NT2/D1 (cell line): Measurements from ENCODE around the gene SYNPR.

Source experiments
- DNase-seq: peaks from one replicate; pipeline ENCODE4 v3.0.0-alpha.2; 2011; ENCODE audit warnings: low read depth, low spot score
- H3K27me3 ChIP-seq: 2 replicates; pipeline ENCODE4 v1.6.0; 2011; ENCODE audit warnings: mild to moderate bottlenecking; ENCODE audit not compliant: insufficient read length, insufficient read depth
- H3K36me3 ChIP-seq: 2 replicates; pipeline ENCODE4 v1.6.1; 2011; ENCODE audit warnings: mild to moderate bottlenecking, low read length, mixed read lengths; ENCODE audit not compliant: insufficient read depth, insufficient read length
- H3K4me1 ChIP-seq: 2 replicates; pipeline ENCODE4 v1.5.1; 2011; ENCODE audit not compliant: insufficient read depth, insufficient read length
- H3K4me3 ChIP-seq: 2 replicates; pipeline ENCODE4 v1.5.1; 2011; ENCODE audit warnings: low read depth; ENCODE audit not compliant: insufficient read length
- H3K9ac ChIP-seq: 2 replicates; pipeline ENCODE4 v1.6.0; 2011; ENCODE audit warnings: low read depth; ENCODE audit not compliant: insufficient read length
- H3K9me3 ChIP-seq: 2 replicates; pipeline ENCODE4 v1.5.1; 2011; ENCODE audit warnings: mild to moderate bottlenecking, low read length; ENCODE audit not compliant: insufficient read depth
- SUZ12 ChIP-seq: IDR thresholded peaks from 2 replicates; pipeline ENCODE4 v1.6.1; 2011; ENCODE audit not compliant: insufficient read length, insufficient read depth; ENCODE audit errors: extremely low read depth
- YY1 ChIP-seq: IDR thresholded peaks from 2 replicates; pipeline ENCODE4 v1.6.1; 2011; ENCODE audit not compliant: insufficient read length, insufficient read depth
- ZNF274 ChIP-seq: IDR thresholded peaks from 2 replicates; pipeline ENCODE4 v1.6.1; 2011; ENCODE audit warnings: mild to moderate bottlenecking, low read depth, low read length

SYNPR gene

DNA sequence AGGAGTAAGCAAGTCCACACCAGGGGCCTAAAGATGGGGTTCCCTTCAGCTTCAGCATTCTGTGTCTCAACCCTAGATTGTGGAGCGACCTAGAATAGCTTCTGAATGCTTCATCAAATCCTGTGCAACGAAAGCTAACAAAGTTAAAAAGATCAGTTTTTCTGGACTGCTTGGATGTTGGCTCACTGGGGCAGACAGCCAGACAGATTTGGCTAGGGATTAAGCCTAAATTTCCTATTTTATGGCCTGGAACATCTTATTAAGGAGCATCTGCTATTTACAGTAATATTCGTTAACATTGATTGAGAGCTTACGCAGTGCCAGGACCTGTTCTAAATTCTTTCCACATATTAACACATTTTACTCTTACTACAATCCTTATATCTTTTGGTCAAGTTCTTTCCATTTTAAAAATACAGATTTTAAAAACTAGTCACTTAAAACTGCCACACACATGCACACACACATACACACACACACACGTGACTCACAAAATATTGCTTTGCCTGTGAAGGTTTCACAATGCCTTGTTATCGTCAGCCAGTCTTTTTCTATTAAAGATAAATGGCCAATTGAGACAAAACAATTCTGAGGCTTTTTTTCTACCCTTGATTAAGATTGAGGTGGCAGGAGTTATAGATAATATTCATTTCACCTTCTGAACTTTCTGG, 201.0 kb downstream of the SYNPR start:
- DNase-seq = no peak
- TF ChIP-seq YY1 (no peak), ZNF274 (no peak), SUZ12 (no peak)
- no peaks in the 10 kb centered on the region for H3K9me3 ChIP-seq
- H3K27me3 ChIP-seq = no peaks in the 10 kb centered on the region
- no peak overlapping the region for H3K4me3 ChIP-seq
- no peaks in the 10 kb centered on the region for H3K36me3 ChIP-seq
- no peaks in the 10 kb centered on the region for H3K4me1 ChIP-seq
- H3K9ac ChIP-seq = no peak overlapping the region

GRCh38 chr3:63479661-63480035, 201.5 kb downstream of the SYNPR start:
- no peak for DNase-seq
- TF ChIP-seq SUZ12 (no peak), ZNF274 (no peak), YY1 (no peak)
- H3K9me3 ChIP-seq = no peaks in the 10 kb centered on the region
- H3K36me3 ChIP-seq = no peaks in the 10 kb centered on the region
- no peaks in the 10 kb centered on the region for H3K4me1 ChIP-seq
- H3K9ac ChIP-seq = no peak overlapping the region
- no peaks in the 10 kb centered on the region for H3K27me3 ChIP-seq
- no peak overlapping the region for H3K4me3 ChIP-seq

GRCh38 chr3:63481627-63482026, 203.5 kb downstream of the SYNPR start:
- TF ChIP-seq ZNF274 (no peak), SUZ12 (no peak), YY1 (no peak)
- Histone ChIP-seq H3K4me3 (no peak overlapping the region), H3K9ac (no peak overlapping the region), H3K36me3 (no peaks in the 10 kb centered on the region), H3K9me3 (no peaks in the 10 kb centered on the region), H3K4me1 (no peaks in the 10 kb centered on the region), H3K27me3 (no peaks in the 10 kb centered on the region)
- no peak for DNase-seq

DNA sequence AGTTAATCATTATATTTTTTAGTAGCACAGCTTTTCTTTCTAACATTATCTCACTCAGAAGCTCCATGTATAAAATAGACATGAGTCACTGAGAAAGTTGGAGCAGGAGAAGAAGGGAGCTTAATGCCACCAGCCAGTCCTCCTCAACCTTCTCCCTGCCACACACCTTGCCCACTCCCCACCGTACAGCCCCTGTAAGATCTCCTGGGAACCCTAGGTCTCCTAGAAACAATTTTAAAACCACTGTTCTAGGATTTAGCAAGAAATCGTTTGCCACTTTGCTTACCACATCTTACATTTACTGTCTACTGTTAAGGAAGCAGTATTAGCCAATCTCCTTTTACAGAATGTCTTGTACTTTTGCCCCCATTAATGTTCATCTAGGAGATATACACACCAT, 204.2 kb downstream of the SYNPR start:
- no peak for DNase-seq
- Histone ChIP-seq H3K9ac (no peak overlapping the region), H3K9me3 (no peaks in the 10 kb centered on the region), H3K4me3 (no peak overlapping the region), H3K4me1 (no peaks in the 10 kb centered on the region), H3K27me3 (no peaks in the 10 kb centered on the region), H3K36me3 (no peaks in the 10 kb centered on the region)
- TF ChIP-seq ZNF274 (no peak), SUZ12 (no peak), YY1 (no peak)

DNA sequence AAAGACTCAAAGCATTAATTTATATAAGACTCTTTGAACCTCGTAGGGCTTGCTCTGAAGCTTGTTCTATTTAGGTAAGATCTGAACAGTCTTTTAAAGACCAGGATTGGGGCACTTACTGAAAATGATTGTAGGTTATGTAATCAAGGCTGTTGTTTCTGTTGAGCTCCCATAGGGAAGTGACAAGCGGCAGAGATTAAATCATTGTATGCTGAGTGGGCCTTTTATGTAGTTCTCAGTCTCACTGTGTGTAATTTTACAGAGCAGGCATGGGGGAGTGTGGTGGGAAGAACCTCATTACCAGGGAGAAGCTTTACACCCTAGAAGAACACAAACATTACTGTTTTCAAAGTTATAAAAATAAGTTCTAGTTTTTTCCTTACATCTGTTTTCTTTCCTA, 214.4 kb downstream of the SYNPR start:
- DNase-seq = no peak

GRCh38 chr3:63493101-63493500, 215.0 kb downstream of the SYNPR start:
- Histone ChIP-seq H3K9me3 (no peaks in the 10 kb centered on the region), H3K9ac (no peak overlapping the region), H3K4me1 (no peaks in the 10 kb centered on the region), H3K36me3 (no peaks in the 10 kb centered on the region), H3K4me3 (no peak overlapping the region), H3K27me3 (no peaks in the 10 kb centered on the region)
- TF ChIP-seq YY1 (no peak), ZNF274 (no peak), SUZ12 (no peak)
- no peak for DNase-seq

More for the DNA sequence above, 214.4 kb downstream of the SYNPR start:
- Histone ChIP-seq H3K9ac (no peak overlapping the region), H3K4me3 (no peak overlapping the region), H3K36me3 (no peaks in the 10 kb centered on the region), H3K27me3 (no peaks in the 10 kb centered on the region), H3K4me1 (no peaks in the 10 kb centered on the region), H3K9me3 (no peaks in the 10 kb centered on the region)
- no peak for TF ChIP-seq SUZ12
- no peak for TF ChIP-seq ZNF274
- no peak for TF ChIP-seq YY1

DNA sequence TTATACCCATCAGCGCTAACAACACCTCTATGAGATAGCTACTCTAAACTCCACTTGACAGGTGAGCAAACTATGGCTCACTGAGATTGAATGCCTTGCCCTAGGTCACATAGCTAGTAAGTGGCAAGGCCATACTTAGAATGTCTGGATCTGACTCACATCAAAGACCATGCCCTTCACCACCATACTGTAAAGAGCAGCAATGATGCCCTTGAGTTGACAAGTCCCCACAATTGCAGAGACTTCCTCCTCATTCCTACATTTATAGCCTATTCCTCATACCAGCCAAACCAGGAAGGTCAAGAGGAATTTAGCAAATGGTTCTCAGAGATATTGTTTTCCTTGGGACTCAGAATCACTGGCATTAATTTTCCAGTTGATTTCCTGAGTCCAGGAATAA, 216.5 kb downstream of the SYNPR start:
- no peaks in the 10 kb centered on the region for H3K36me3 ChIP-seq
- H3K9ac ChIP-seq = no peak overlapping the region
- no peaks in the 10 kb centered on the region for H3K27me3 ChIP-seq
- H3K4me1 ChIP-seq = no peaks in the 10 kb centered on the region
- TF ChIP-seq SUZ12 (no peak), ZNF274 (no peak), YY1 (no peak)
- no peak for DNase-seq
- H3K9me3 ChIP-seq = no peaks in the 10 kb centered on the region
- no peak overlapping the region for H3K4me3 ChIP-seq

GRCh38 chr3:63497641-63498040, 219.5 kb downstream of the SYNPR start:
- H3K9me3 ChIP-seq = no peaks in the 10 kb centered on the region
- H3K4me3 ChIP-seq = no peak overlapping the region
- TF ChIP-seq ZNF274 (no peak), YY1 (no peak), SUZ12 (no peak)
- no peaks in the 10 kb centered on the region for H3K4me1 ChIP-seq
- DNase-seq = no peak
- H3K36me3 ChIP-seq = no peaks in the 10 kb centered on the region
- H3K27me3 ChIP-seq = no peaks in the 10 kb centered on the region
- H3K9ac ChIP-seq = no peak overlapping the region
